GM18517 (cell line): ENCODE results near the gene LRP5.
"Not testable (repeated sequence)": the region's sequence is repeated elsewhere in the genome, so short reads cannot be mapped to it uniquely, and the experiment has no call there.

Experiments used
- ATAC-seq: cut with Tn5 transposase; IDR thresholded peaks from one replicate; pipeline ENCODE4 v1.9.1; 2021; ENCODE audit warnings: mild to moderate bottlenecking, moderate library complexity; ENCODE audit not compliant: unreplicated experiment

LRP5 gene

DNA sequence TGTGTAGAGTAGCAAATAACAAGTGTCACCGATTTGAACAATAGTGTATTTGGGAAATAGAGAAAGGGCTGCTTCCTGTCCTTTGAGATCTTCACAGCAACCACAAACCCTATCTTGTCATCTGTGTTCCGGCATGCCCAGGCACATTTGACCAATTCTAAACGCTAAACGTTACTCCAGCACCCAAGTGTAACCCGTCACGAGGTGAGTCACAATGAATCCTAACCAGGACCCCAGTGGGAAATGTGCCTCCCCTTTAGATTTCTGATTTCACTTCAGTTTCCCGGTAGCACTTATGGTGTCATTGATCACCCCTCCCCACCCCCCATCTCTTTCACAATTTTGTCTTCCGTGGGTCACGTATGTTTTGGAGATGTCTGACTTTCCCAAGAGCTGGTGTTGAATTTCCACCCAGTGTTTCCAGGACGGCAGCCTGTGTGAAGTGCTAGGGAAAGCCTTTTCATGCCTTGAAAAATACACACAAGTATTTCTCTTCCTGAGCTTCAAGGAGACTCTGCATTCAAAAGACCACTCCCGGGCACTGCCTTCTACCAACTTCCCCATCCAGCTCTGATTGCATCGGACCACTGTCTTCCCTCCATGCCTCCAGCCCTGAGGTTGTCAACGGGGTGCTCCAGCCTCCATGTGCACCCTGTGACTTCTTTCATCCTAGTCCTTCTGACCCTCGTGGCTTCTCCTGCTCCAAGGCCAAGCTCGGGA is 30.1 kb upstream of the LRP5 start:
- peak; percentile 70 for ATAC-seq

DNA sequence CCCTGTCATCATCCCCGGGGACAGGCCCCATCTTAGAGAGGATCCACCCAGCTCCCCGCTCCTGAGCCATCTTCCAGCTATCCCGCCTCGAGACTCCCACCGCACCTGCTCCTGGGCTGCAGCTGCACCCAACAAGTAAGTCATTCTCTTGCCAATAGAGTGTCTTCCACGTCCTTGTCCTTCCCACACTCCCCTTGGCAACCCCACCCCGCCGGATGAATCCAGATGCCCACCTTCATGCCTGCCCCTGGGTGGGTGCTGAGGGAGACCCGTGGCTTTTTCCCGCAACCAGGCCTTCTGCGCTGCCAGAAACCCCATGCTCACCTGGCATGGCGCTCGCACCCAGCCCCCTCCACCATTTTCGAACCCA is 29.5 kb upstream of the LRP5 start:
- no peak for ATAC-seq

DNA sequence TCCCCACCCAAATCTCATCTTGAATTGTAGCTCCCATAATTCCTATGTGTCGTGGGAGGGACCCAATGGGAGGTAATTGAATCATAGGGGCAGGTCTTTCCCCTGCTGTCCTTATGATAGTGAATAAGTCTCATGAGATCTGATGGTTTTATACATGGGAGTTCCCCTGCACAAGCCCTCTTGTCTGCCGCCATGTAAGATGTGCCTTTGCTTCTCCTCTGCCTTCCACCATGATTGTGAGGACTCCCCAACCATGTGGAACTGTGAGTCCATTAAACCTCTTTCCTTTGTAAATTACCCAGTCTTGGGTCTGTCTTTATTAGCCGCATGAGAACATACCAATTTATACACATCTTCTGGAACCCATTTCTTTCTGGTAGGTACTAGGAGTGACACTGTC is 27.8 kb upstream of the LRP5 start:
- ATAC-seq: not testable (repeated sequence)

DNA sequence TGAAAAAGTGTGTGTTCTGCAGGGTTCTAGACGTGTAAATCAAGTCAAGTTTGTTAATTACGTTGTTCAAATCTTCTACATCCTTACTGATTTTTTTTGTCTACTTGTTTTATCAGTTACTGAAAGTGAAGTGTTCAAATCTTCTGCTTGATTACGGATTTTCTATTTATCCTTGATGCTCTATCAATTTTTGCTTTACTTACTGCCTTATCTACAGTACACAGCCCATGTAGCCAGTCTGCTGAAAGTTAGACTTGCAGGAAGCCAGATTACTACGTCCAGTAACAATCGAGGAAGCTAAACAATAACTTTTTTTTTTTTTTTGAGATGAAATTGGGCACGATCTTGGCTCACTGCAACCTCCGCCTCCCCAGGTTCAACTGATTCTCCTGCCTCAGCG is 25.0 kb upstream of the LRP5 start:
- no peak for ATAC-seq

DNA sequence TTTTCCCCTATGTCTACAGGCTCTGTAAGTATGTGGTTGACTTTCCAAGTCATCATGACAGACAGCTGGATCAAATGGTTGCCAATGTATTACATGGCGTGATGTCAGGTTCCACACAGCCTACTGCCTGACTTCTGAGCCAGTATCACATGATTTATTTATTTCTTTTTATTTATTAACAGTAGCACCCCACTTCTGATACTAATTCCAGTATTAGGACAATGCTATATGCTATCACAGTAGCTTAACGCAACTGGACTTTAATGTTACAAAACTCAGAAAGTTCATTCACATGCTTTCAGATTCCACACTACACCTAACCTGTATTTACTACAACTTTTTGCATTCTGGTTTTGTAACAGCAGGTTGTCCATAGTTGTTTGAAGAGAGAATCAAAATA is 22.9 kb upstream of the LRP5 start:
- no peak for ATAC-seq

DNA sequence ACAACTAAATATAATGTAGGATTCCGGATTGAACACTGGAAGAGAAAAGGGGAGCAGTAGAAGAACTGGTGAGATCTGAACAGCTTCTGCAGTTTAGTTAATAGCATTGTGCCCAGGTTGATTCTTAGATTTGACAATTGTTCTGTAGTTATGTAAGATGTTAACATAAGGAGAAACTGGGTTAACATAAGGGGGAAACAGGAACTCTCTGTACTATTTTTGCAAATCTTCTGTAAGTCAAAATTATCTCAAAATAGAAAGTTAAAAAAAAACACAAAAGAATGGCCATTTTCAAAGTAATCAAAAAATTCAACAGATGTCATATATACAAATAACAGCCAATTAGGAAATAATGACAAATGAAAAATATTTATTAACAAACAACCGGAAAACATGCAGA is 18.7 kb upstream of the LRP5 start:
- ATAC-seq: no peak

DNA sequence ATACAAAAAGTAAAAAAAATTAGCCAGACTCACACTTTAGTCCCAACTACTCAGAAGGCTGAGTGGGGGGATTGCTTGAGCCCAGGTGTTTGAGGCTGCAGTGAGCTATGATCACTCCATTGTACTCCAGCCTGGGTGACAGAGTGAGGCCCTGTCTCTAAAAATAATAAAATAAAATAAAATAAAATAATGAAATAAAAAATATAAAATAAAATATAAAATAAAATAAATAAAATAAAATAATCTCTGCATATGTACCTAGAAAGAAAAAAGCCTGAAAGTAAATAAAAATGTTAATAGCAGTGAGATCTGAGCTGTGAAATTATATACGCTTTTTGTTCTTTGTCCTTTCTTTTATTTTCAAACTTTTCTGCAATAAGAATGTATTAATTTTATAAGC is 17.1 kb upstream of the LRP5 start:
- ATAC-seq: no peak

DNA sequence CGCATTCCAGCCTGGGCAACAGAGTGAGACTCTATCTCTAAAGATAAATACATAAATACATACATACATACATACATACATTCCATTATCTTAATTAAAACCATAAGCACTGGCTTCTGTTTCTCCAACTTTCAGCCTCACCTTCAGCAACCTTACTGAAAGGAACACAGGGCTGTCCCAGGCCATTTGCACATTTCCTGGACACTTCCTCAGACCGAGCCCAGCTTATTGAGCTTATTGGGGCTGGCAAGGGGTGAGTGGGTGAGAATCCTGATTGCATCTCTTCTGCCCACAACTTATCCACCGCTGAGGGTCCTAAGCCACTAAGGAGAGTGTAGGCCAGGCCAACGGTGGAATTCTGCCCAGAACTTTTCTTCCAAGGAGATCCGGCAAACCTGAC is 16.5 kb upstream of the LRP5 start:
- ATAC-seq: no peak

DNA sequence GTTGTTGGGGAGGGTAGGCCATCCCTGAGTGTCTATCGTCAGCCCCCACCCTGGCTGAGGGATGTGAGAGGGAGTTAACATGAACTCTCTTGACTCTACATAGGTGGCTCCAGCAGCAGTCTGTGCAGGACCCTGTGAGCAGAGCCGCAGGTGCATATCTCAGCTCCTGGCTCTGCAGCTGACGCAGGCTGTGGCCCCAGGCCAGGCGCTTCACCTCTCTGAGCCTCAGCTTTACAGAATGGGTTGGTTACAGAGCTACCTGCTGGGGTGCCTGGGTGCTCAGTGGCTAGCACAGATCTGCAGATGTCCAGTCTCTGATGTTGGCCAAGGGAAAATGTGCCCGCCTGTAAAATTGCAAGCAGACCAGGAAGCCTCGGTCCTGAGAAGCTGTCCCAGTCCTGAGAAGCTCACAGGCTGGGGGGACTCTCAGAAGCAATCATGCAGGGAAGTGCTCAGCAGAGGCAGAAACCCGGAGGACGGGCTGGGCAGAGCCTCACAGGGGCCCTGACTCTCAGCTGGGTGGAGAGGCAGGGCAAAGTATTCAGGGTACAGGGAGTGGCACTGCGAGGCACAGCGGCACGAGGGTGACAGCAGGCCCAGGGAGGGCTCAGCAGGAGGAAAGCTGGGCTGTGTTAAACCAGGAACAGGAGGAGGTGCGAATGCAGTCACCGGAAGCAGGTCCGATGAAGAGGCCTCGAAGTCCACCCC is 15.9 kb upstream of the LRP5 start:
- no peak for ATAC-seq

DNA sequence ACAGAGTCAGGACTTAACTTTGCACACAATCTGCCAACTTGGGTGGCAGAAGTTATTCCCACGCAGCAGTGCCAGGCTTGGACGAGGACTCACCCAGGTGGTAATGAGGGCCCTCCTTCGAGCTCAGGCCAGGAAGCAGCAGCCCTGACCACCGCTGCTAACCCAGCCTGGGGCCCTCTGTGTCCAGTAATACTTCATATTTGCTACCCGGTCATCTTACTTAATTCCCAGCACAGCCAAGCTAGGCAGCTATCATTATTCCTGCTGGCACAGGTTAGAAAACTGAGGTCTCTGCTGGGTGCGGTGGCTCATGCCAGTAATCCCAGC is 15.4 kb upstream of the LRP5 start:
- no peak for ATAC-seq

DNA sequence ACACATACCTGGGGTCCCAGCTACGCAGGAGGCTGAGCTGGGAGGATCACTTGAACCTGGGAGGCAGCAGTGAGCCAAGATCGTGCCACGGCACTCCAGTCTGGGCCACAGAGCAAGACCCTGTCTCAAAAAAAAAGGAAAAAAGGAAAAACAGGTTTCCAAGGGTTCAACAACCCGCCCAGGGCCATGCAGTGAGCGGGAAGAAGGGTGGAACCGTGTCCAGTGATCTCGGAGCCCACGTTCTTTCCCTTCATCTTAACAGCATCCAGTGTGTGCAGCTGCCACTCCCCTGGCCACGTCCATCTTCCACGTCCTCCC is 14.9 kb upstream of the LRP5 start:
- ATAC-seq: no peak

DNA sequence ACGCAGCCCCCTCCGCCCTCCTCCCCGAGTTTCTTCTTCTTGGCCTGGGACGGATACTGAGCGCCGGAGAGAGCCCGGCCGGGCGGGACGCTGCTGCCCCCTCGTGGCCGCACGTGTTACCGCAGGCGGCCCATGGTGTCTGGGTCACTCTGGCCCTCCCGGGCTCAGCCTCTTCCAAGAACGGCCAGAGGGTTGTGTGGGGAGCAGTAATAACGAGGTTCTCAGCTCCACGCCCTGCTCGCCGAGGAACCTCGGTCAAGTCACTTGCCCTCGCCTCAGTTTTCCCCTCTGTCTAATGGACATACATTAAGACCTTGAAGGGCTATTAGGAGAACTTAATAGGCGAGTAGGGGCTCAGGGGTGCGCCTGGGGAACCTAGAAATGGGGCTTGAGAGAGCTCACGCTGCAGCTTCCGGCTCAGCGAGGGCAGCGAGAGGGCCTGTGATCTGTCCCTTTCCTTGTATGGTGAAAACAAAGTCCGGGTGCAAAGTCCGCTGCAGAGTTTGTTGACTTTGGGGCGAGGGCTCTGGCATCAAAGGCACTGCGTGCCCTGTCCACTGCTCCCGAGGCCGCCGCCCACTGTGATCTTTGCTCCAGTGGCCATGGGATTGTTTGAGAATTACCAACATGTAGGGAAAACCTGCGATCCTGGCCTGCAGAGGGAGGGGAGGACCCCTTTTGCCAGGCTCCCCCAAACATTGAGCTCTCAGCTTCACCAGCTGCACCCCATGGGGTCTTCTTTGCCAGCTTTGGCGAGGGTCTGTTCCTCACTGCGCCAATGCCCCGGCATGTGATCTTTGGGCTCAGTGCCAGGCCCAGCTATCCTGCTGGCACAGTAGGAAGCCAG is 14.4 kb upstream of the LRP5 start:
- no peak for ATAC-seq

DNA sequence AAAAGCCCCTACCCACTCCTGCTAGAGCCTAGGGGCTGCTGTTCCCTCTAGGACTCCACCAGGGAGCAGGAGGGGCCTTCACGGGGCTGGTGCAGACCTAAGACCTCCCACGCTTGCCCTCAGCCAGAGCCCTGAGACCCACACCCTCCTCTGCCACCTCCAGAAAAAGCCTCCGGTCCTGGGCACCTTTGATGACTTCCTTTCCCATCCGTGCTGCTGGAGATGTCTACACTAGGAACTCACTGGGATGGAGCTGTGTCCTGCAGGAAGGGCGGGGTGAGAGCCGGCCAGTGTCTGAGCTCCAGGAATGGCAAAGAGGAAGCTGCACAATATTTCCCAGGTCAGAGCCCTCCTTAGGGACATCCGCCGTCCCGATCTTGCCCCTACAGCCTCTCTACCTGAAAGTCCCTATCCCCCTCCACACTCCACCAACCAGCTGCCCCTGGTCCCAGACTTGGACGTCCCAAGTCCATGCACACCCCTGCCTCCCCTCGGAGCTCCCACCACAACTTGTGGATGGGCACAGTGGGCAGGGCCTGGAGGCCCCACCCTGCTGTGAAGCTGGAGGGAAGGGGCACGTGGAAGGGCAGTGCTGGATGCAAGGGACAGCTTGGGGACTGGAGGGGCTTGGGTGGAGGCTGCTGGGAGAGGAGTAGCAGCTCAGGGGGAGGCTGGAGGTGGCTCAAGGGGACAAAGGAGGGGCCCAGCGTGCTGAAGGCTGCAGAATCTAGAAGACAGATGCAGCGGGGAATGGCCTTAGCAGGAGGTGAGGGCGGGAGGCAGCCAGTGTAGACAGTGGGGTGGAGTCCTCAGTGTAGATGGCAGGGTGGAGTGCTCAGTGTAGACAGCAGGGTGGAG is 13.5 kb upstream of the LRP5 start:
- no peak for ATAC-seq

DNA sequence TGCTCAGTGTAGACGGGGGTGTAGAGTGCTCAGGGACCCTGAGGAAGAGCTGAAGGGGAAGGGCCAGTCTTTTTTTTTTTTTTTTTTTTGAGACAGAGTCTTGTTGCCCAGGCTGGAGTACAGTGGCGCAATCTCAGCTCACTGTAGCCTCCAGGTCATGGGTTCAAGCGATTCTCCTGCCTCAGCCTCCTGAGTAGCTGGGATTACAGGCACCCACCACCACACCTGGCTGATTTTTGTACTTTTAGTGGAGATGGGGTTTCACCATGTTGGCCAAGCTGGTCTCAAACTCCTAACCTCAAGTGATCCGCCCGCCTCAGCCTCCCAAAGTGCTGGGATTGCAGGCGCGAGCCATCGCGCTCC is 12.9 kb upstream of the LRP5 start:
- ATAC-seq: not testable (repeated sequence)

DNA sequence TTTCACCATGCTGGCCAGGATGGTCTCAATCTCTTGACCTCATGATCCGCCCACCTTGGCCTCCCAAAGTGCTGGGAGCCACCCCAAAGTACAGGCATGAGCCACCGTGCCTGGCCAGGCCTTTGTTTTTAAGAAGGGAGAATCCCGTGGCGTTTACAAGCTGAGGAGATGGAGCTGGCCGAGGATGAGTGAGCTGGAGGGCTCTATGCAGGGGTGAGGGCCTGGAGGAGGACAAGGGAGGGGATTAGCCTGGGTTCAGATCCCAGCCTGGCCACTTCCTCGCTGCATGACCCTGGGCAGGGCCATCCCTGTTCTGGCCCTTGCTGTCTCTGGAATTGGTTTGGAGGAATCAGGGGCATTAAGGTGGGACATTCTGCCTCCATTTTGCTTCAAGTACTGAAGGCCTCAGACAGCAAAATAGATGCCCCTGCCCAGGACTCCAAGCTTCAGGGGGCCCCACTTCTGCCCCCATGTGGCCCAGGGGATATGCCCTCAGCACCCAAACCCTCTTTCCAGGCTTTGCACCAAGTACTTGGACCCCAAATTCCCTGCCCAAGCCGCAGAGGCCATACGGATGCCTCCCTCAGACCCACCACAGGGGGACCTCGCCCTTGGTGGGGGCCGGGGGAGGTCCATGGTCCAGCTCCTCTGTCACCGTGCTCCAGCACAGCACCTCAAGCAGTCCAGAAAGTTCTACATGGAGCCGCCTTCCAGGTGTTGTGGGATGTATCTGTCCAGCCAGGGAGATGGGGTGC is 12.1 kb upstream of the LRP5 start:
- ATAC-seq: no peak

DNA sequence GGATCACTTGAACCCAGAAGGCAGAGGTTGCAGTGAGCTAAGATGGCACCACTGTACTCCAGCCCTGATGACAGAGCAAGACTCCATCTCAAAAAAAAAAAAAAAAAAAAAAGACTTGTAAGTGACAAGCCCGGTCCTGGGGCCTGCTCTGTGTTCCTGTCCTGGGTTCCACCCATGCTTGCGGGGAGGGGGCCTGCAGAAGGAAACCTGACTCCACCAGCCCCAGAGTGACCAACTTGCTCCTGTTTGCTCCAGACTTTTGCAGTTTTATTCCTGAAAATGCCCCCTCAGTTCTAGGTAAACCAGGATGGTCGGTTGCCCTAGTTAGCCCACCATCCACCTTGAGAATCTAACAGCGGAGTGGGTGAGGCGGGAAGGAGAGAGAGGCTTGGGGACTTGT is 10.1 kb upstream of the LRP5 start:
- no peak for ATAC-seq

DNA sequence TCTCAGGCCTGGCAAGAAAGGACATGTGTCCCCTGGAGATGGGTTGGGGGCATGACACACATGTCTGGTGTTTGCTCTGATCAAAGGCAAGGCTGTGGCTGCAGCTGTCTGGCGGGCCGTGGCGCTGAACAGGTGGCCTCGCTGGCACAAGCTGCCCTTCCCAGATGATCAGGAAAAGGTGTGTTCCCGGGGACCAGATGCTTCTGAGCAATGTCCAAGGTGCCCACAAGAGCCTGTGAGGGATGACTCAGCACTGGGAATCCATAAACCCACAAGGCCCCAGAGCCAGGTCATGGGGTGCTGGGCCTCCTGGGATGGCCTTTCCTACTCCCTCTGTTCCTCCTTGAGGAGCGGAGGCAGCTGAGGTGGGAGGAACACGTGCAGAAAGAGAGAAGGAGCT is 9.7 kb upstream of the LRP5 start:
- ATAC-seq: no peak

DNA sequence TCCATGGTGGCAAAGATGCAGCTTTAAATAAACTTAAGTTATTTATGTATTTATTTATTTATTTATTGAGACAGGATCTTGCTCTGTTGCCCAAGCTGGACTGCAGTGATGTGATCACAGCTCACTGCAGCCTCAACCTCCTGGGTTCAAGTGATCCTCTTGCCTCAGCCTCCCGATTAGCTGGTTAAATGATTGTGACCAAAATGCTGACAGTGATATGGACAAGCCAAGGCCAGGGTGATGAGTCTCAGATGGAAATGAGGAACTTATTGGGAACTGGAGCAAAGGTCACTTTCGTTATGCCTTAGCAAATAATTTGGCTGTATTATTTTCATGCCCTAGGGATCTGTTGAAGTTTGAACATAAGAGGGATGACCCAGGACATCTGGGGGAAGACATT is 9.3 kb upstream of the LRP5 start:
- ATAC-seq: no peak

DNA sequence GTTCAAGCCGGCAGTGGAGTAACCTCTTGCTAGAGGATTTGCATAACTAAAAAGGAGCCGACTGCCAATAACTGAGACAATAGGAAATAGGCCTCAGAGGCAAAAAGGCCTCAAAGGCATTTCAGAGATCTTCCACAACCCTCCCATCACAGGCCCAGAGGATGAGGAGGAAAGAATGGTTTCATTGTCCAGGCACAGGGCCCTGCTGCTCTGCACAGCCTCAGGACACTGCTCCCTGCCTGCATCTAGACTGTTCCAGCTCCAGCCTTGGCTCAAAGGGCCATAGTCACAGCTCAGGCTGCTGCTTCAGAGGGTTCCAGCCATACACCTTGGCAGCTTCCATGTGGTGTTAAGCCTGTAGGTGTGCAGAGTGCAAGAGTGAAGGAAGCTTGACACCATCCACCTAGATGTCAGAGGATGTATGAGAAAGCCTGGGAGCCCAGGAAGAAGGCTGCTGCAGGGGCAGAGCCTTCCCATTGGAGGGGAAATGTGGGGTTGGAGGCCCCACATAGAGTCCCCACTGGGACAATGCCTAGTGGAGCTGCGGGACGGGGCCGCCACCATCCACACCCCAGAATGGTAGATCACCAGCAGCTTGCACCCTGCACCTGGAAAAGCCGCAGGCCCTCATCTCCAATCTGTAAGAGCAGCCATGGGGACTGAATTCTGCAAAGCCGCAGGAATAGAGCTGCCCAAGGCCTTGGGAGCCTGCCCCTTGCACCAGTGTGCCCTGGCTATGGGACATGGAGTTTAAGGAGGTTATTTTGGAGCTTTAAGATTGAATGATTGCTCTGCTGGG is 8.2 kb upstream of the LRP5 start:
- no peak for ATAC-seq

DNA sequence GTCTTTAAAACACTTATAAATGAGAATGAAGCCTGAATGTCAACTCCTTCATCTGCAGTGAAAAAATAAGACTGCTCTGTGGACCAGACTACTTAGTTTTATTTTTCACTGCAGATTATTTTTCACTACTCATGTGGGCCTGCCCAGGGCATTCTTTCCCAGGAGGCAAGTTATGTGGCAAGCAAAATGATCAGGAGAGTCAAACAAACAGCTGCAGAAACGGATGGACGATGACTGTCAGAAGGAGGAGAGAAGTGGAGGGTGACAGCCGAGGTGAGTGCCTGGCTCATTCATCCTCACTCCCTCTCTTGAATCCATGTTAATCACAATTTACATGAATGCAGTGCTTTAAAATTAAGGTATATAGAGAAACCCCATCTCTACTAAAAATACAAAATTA is 5.8 kb upstream of the LRP5 start:
- no peak for ATAC-seq
